COLO829 (cell line): Measurements from ENCODE around the gene AKAP5.

Source experiments
- DNase-seq: peaks from one replicate; pipeline ENCODE4 v3.0.0; 2012; ENCODE audit warnings: low spot score

AKAP5 gene

DNA sequence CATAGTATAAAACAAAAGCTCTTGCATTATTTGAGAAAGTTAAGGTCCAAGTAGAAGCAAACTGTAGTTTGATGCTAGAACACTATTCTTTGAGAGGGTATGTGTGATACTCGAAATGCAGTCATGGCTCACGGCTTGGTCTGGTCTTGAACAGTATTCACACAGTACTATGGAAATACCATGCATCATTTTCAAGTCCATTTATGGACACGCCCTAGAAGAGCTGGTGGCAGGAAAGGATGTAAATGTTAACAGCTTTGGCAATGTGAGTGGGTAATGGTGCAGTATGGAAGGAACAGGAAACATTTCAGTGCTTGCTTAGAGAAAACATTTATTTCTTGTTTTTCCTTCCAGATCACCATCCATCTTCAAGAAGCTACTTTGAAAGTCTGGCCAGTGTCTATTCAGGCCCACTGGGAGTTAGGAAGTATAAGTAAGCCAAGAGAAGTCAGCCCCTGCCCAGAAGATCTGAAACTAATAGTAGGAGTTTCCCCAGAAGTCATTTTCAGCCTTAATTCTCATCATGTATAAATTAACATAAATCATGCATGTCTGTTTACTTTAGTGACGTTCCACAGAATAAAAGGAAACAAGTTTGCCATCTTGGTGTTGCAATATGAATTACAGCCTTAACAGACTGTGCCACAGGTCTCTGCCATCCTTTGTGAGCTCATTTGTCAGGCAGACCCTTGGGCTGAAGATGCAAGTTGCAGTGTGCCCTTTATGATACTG lies 5.7 kb upstream of the AKAP5 start:
- DNase-seq = no peak

DNA sequence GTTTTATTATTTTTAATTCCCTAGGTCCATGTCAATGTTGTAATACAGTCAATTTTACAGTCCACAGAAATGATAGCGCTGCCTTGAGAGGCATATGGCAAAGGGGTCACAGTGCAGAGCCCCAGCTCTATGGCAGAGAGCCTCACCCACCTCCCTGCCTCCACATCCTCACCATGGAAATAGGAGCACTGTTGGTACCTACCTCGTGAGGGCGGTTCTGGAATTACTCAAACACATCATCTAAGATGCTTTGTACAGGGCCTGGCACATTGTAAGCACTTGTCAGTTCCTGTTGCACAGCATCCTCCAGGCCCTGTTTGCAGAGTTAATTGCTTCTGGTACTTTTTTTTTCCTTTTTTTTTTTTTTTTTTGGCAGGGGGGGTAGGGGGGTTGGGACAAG lies 4.1 kb upstream of the AKAP5 start:
- DNase-seq = no peak

DNA sequence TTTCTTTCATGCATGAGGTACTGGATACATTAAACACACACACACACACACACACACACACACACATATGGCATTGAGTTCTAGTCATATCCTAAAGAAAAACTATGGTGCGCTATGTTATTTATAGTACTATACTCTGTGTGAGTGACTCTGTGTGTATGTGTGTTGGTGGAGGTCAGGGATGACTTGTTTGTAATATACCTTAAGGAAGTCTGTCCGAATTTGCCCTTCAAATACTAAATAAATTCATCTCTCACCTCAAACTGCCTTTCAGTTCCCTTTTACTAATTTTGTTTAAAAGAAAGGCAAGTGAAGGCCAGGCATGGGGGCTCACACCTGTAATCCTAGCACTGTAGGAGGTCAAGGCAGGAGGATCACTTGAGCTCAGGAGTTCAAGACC lies 2.1 kb upstream of the AKAP5 start:
- DNase-seq = no peak

DNA sequence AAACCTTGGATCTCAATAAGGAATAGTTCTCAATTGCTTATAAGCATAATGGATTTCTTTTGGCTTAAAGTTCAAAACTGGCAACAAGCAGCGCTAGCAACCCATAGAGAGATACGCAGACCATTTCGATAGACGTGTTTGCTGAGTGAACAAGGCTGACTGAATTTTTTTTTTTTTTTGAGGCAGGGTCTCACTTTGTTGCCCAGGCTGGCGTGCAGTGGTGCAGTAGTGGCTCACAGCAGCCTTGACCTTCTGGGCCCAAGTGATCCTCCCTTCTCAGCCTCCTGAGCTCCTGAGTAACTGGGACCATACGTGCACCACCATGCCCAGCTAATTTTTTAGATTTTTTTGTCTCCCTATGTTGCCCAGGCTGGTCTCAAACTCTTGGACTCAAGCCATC lies 1.4 kb upstream of the AKAP5 start:
- DNase-seq = no peak

DNA sequence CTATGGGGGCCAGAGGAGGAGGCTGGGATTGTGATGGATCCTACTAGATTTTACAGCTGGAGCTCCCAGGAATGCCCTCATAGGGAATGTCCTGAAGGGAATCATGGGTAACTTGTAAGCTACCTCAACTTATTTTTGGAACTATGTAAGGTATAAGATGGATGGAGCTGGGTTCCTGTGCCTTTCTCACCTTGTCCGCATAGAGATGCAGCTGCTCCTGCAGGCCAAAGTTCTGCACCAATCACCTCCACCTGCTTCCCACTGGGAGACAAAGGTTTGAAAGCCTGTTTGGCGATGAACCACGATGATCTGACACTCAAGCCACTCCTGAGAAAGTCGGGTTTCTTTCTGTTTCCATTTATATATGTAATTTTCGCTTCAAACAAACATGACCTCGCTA lies 648 bp upstream of the AKAP5 start:
- DNase-seq = no peak

DNA sequence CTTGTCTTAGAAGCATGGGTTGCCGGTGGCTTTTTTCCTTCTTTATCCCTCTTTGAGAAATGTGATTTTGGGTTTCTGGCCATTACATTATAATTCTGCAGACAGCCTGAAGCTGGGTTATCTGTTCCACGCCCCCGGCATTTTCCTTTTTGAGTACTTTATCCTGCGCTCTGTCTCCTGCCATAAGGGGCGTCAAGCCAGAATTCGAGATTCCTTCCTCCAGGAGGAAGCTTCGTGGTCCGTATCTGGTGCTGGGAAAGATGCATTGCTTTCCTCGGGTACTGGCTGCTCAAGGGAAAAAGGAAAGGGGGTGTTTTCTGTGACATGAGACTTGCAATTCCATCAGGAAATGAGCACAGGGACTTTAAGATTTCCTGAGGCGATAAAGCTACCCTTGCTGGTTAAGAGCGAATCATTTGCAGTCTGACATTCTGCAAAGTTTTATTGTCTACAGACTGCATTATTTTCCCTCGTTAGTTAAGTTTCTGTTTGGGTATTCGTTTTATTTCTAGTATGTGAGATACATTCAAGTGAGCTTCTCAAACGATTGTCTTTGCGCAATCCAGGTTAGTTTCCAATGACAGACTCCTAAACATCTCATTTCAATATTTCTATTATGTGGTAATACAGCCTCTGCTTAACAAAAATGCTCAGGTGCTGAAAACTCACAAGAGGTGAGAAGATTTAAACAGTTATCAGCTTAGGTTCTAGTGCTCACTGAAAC lies 694 bp downstream of the AKAP5 start:
- no peak for DNase-seq

DNA sequence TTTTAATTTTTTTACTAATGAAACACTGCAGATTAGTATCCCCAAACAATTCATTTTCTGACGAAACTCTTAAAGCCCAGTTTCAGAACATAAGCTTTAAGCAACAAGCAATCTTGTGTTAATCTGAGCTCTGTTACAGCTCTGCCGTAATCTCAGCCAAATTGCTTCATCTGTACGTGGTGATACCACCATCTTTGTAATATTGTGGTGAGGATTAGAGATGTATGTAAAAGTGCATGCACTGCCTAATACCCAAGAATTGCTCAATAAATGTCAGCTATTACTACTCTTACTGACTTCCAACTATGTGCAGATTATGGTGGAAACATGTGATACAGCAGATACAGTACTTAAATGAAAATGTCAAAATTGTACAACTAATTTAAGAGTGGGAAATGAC lies 1.8 kb downstream of the AKAP5 start:
- DNase-seq = no peak

DNA sequence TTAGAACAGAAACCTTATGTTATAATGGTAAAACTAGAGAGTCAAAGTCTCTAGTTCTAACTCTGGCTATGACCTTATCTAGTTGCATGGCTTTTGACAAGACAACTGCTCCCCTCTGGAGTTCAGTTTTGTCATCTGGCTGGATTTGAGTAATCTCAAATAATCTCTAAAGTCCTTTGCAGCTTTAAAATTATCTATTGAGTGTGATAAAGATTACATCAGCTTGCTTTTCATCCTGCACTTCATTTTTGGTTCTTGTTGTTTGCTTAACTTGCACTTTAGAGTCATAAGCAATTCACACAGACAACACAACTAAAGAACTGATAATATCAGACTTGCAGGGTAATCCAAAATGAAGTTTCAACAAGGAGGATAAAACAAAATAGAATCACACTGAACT lies 2.3 kb downstream of the AKAP5 start:
- no peak for DNase-seq

DNA sequence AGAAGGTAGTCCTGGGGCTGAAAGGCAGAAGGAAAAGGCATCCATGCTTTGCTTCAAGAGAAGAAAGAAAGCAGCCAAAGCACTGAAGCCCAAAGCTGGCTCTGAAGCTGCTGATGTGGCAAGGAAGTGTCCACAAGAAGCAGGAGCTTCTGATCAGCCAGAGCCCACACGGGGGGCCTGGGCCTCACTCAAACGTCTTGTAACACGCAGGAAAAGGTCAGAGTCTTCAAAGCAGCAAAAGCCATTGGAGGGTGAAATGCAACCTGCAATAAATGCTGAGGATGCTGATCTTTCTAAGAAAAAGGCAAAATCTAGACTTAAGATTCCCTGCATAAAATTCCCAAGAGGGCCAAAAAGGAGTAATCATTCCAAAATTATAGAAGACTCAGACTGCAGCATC lies 3.2 kb downstream of the AKAP5 start:
- DNase-seq = no peak

DNA sequence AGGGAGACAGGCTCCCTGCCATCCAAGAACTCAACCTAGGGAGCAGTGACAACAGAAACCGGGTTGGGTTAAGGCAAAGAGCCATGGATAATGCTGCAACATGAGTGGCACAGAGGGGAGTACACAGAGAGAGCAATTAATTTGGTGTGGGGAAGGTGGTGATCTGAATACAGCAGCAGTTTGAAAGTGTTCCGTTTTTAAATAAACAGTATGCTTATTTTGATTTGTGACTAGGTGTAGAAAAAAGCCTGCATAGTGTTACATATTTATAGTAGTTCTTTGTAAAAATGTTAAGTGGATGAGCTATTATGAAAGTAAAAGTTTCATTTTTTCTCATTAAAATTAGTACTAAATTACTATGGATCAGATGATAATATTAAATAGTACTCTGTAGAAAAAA lies 8.7 kb downstream of the AKAP5 start:
- no peak for DNase-seq

DNA sequence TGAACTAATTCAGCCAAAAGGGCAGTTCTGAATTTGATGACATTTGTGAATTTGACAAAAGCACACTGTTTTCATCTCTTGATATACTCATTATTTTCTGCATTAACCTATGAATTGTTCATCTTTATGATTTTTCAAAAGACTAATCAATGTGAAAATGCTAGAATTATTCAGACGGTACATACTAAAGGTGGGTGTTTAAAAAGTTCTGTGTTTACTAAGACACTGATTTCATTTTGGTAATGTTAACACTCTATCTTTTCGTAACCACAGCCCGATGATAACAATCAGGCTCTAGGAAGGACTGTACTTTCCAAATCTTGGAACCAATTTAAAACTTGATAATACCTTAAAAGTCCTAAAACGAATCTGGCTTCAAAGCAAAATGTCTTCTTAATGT lies 9.4 kb downstream of the AKAP5 start:
- DNase-seq = no peak

DNA sequence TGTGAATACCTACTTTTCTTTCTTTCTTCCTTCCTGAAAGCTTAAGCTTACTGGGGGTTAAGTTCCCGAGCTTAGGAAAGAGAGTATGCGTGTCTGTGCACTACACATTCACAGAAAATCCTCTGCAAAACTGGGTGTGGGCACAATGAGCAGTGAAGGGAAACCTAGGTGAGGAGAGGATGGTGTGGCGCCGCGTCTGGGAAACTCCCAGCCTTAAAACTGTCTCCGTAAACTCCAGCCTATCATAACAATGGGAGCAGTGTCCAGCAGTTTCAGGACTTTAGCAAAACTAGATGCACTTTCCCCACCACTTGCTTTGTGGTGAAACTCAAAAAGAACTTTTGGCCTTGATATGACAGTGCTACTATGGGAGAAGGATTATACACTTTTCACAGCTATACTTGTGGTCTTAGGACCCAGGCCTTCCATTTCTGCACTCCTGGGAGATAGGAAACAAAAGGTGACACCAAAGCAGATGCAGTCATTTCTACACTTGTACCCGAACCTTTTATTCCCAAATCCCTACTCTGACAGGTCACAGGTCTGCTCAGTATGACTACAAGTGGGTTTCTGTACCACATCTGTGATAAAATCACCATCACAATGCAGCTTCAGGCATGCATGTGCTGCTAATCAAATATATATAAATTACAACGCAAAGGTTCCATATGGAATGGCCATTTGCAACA lies 10.4 kb downstream of the AKAP5 start:
- DNase-seq = no peak

DNA sequence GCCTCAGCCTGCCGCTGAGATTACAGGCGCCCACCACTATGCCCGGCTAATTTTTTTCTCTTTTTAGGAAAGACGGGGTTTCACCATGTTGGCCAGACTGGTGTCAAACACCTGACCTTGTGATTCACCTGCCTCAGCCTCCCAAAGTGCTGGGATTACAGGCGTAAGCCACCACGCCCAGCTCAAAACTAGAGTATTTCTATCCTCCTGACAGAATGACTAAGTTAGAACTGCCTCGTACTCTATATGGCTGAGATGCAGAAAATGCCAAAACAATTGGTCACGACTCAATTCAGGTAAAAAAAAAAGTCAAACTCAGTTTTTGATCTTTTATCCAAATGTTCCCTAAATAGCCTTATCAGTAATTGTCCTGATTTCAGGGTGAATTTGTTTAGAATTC lies 11.1 kb downstream of the AKAP5 start:
- no peak for DNase-seq

DNA sequence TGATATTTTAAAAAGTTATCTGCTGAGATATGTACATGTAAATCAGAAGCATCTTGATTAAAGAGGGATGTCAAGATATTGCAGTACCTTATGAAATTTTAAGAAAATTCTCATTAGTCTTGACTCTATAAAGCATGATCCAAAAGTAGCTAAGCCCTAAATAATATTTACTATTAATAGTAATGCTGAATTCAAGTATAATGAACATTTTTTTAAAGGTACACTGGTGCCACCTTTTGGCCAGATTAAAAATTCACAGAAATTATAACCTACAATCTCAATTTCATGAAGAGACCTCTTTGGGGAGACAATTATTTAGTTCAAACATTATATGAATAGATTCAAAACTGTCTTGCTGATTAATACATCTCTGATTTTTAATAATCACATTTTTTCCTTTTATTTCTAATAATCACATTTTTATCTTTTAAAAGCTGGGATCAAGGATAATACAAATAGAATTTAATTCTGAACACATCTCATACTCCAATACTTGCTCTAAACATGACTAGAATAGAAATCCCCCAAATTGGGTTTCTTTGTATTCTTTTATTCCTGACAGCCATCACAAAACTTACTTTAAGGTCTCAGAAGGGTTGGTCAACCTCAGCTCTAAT lies 13.4 kb downstream of the AKAP5 start:
- DNase-seq = peak; percentile 29

DNA sequence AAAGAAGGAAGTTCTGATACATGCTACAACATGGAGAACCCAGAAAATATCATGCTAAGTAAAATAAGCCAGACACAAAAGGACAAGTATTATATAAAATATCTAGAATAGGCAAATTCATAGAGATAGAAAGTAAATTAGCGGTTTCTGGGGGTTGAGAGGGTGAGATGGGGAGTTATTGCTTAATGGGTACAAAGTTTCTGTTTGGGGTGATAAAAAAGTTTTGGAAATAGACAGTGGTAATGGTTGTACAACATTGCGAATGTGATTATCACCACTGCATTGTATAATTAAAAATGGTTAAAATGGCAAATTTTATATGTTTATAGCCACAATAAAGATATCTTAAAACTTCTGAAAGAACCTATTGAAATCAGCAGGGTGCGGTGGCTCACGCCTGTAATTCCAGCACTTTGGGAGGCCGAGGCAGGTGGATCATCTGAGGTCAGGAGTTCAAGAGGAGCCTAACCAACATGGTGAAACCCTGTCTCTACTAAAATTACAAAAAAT lies 23.3 kb downstream of the AKAP5 start:
- no peak for DNase-seq

DNA sequence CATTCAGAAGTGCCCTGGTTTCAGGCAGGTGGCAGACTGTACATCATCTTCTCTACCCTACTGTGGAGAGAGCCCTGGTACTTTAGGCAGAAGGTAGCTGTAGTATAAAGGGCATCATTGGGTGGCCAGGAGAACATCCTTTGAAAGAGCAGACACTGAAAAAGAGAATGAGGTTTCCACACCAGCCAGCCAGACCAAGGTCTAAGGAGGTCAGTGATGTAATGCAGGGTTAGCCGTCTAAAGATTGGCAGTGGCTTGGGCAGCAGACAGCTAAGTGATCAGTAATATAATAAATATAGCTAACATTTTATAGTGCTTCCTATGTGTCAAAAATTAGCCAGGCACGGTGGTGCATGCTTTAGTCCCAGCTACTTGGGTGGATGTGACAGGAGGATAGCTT lies 26.3 kb downstream of the AKAP5 start:
- DNase-seq = no peak

DNA sequence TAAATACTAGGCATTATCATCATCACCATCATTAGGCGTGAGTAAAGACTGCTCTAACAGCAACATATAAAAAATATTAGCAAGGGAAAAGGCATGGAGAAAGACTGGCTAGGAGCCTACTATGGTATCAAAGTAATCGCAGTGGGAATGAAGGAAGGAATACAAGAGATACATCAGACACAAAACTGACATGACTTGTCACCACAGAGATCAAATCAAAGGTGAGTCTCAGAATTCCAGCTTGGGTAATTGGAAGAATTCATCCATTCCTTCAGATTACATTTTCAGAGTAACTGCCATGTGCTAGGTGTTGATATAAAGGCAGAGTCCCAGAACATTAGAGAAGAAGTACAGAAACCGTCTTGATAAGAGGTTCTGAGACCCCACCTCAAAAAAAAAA lies 28.2 kb downstream of the AKAP5 start:
- no peak for DNase-seq

DNA sequence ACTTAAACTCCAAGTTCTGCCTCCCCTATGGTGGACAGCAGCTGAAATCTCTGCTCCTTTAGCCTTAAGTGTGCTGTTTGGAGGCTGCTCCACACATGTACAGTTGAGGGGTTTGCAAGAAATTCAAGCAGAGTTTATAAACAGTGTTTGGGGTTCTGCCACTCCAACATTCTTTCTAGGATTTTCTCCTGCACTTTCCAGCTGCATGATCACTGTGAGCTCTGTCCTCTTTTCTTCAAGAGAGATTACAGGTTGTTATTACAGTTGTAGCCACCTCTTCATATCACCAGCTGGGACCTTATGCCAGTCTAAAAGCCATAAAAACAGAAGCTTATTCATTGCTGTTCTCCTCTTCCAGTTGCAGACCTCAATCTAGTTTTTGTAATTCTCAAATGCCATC lies 30.0 kb downstream of the AKAP5 start:
- no peak for DNase-seq

DNA sequence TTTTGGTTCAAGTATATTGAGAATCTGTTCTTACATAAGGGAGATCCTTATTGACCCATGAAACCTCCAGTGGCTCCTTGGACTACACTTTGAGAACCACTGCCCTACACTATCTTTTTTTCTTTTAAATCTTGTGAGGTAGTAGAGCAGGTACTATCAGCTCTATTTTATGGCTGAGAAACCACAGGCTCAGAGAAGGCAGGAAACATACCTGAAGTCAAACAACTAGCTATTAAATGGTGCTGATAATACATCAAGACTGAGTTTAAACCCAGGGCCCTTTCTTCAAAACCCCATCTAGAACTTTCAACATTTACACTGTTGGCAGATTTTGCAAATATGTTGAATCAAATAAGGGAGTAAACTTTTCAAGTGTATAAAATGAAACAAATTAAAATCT lies 31.5 kb downstream of the AKAP5 start:
- DNase-seq = no peak

DNA sequence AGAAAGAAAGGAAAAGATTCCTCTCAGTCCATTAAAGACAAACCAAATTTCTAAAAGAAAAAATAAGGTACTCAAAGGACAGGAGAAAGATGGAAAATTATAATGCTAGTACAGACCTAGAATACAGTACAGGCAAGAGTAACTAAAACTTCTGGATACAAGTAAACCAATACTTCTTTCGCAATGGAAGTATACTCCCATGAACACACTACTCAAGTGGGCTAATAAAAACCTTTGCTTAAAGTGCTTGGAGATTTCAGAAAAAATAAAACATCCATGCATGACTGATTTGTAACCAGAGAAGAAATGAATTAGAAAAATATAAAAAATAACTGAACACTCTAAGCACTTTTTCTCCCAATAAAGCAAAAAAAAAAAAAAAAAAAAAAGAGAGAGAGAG lies 34.8 kb downstream of the AKAP5 start:
- DNase-seq = no peak

DNA sequence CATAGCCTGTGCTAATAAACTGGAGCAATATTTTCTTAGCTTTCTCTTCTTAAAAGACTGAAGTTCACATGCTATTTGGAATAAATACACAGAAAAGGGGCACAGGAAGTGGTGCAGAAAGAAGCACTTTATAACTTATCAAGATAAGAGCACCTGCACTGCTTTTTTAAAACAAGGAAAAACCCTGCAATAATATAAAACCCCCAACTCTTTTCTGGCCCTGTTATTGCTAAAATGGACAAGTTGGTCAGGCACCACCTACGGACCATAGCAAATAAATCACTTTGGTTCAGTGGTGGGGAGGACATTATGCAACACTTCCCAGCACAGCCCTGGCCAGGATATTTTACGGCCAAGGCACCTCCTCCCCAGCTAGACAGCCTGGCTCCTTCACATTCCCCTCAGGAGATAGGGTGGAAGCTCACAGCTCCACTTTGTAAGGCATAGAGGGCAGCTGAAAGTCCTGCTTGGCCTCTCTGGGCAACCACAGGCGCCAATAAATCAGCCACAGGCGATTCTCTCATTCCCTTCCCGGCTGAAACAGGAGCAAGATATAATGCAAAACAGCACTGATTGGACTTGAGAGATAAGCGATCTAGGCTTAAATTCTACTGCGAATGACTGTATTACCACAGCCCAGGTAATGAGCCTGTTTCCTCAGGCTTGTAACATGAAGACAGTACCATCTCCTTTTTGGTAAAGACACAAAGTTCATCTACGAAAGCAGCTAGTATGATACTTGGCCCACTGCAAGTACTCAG lies 36.3 kb downstream of the AKAP5 start:
- DNase-seq = no peak

DNA sequence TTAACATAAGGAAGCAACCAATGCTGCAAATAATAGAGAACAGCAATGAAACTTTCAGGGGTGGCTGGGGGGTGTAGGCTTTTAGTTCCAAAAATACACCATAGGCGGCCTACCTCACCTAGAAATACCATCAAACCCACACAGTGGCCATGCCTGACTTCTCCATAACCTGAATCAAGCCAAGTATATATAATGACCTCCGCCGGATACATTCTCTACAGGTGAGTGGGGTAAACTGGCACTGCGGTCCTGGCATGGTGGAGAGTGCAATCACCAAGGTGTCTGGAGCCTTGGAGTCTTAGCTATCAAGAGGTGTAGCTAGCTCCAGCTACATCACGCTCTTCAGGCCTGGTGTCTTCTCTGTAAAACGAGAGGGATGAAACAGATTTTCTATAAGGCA lies 37.2 kb downstream of the AKAP5 start:
- no peak for DNase-seq
